Hepatocyte (in vitro differentiated cells): ENCODE results near the gene RGMB. TPM values are rescaled to one million over a fixed set of nuclear protein-coding genes. Genes with fewer than 3 reads are reported as not detected.

Experiments
- DNase-seq: peaks from one replicate; pipeline ENCODE4 v3.0.0-alpha.2; 2016; ENCODE audit warnings: low spot score
- H2AFZ ChIP-seq: fragments of 200-600 bp; sonication (generic); 2 replicates; pipeline ENCODE4 v1.6.0; 2016; ENCODE audit warnings: antibody characterized with exemption, mild to moderate bottlenecking
- H3K27ac ChIP-seq: fragments of 200-600 bp; sonication (generic); 2 replicates; pipeline ENCODE4 v1.5.1; 2016; ENCODE audit warnings: mild to moderate bottlenecking
- H3K27me3 ChIP-seq: fragments of 200-600 bp; sonication (generic); 2 replicates; pipeline ENCODE4 v1.6.1; 2016
- H3K36me3 ChIP-seq: fragments of 200-600 bp; sonication (generic); replicated peaks from 2 replicates; pipeline ENCODE4 v1.5.1; 2016; ENCODE audit warnings: low read depth; ENCODE audit not compliant: insufficient read depth
- H3K4me1 ChIP-seq: fragments of 200-600 bp; sonication (generic); 2 replicates; pipeline ENCODE4 v1.5.1; 2016; ENCODE audit warnings: mild to moderate bottlenecking, moderate library complexity; ENCODE audit not compliant: insufficient read depth
- H3K4me2 ChIP-seq: fragments of 200-600 bp; sonication (generic); 2 replicates; pipeline ENCODE4 v1.6.0; 2016
- H3K4me3 ChIP-seq: fragments of 200-600 bp; sonication (generic); 2 replicates; pipeline ENCODE4 v1.5.1; 2016; ENCODE audit warnings: mild to moderate bottlenecking
- H3K79me2 ChIP-seq: fragments of 200-600 bp; sonication (generic); 2 replicates; pipeline ENCODE4 v1.6.0; 2017; ENCODE audit warnings: mild to moderate bottlenecking
- H3K9me2 ChIP-seq: fragments of 200-600 bp; sonication (generic); replicated peaks from 2 replicates; pipeline ENCODE4 v1.6.0; 2017; ENCODE audit warnings: mild to moderate bottlenecking; ENCODE audit not compliant: insufficient read depth
- H3K9me3 ChIP-seq: fragments of 200-600 bp; sonication (generic); 2 replicates; pipeline ENCODE4 v1.5.1; 2016; ENCODE audit warnings: low read depth, mild to moderate bottlenecking
- H4K20me1 ChIP-seq: fragments of 200-600 bp; sonication (generic); 2 replicates; pipeline ENCODE4 v1.6.0; 2016; ENCODE audit warnings: mild to moderate bottlenecking; ENCODE audit not compliant: insufficient read depth, poor library complexity, severe bottlenecking
- CTCF ChIP-seq: fragments of 200-600 bp; sonication (generic); IDR thresholded peaks from 2 replicates; pipeline ENCODE4 v1.5.1; 2016; ENCODE audit warnings: antibody characterized with exemption, mild to moderate bottlenecking; ENCODE audit not compliant: poor library complexity
- EZH2 ChIP-seq: fragments of 200-600 bp; sonication (generic); IDR thresholded peaks from 2 replicates; pipeline ENCODE4 v1.6.1; 2016; ENCODE audit warnings: antibody characterized with exemption, mild to moderate bottlenecking, borderline replicate concordance
- EZH2phosphoT487 ChIP-seq: fragments of 200-600 bp; sonication (generic); IDR thresholded peaks from one replicate; pipeline ENCODE4 v1.6.1; 2018; ENCODE audit warnings: antibody characterized with exemption, mild to moderate bottlenecking, low read depth, moderate library complexity; ENCODE audit not compliant: unreplicated experiment, severe bottlenecking
- WGBS: methylation state at CpG from one replicate; pipeline ENCODE4 v1.1.6; 2016; ENCODE audit warnings: low lambda C conversion rate; ENCODE audit errors: missing lambda C conversion rate; 5-methylcytosine and 5-hydroxymethylcytosine counted together
- polyA plus RNA-seq: library from polyadenylated mRNA; unstranded; fragments of >200 nt; fragmentation: Nextera tagmentation; extraction: Ambion mirVana; gene quantifications from 2 replicates; pipeline ENCODE4 v1.2.1, GENCODE V29; 2016
- total RNA-seq: library from RNA; depleted of rRNA; stranded (reverse); fragments of >200 nt; gene quantifications from 2 replicates; pipeline ENCODE4 v1.2.3, GENCODE V29; 2014

Gene RGMB
- total and polyA plus RNA-seq, 2 experiments from 2014 or later: 8.4 to 11.6 TPM

- WGBS: 90% methylated on average over 6 of the region's 6 CpGs
- TF ChIP-seq EZH2phosphoT487 (no peak), CTCF (no peak), EZH2 (no peak)
Observed at GRCh38 chr5:98844865-98845264, 71.4 kb downstream of the RGMB start.

GRCh38 chr5:98845878-98846277 lies 72.4 kb downstream of the RGMB start:
- H3K9me2 ChIP-seq: no peaks in the 10 kb centered on the region

More at GRCh38 chr5:98844865-98845264, 71.4 kb downstream of the RGMB start:
- no peak overlapping the region for H3K4me2 ChIP-seq
- no peak overlapping the region for H2AFZ ChIP-seq
- H3K27ac ChIP-seq: no peak overlapping the region
- no peak for DNase-seq
- no peaks in the 10 kb centered on the region for H3K79me2 ChIP-seq
- no peak overlapping the region for H3K4me3 ChIP-seq
- H3K4me1 ChIP-seq: no peaks in the 10 kb centered on the region
- no peaks in the 10 kb centered on the region for H4K20me1 ChIP-seq
- no peaks in the 10 kb centered on the region for H3K9me2 ChIP-seq
- no peaks in the 10 kb centered on the region for H3K9me3 ChIP-seq
- H3K27me3 ChIP-seq: no peaks in the 10 kb centered on the region
- no peaks in the 10 kb centered on the region for H3K36me3 ChIP-seq

More at GRCh38 chr5:98845878-98846277, 72.4 kb downstream of the RGMB start:
- no peak overlapping the region for H3K27ac ChIP-seq
- no peaks in the 10 kb centered on the region for H3K79me2 ChIP-seq
- H4K20me1 ChIP-seq: no peaks in the 10 kb centered on the region
- H3K4me2 ChIP-seq: no peak overlapping the region
- H3K36me3 ChIP-seq: no peaks in the 10 kb centered on the region
- H3K4me3 ChIP-seq: no peak overlapping the region
- H3K9me3 ChIP-seq: no peaks in the 10 kb centered on the region
- no peaks in the 10 kb centered on the region for H3K27me3 ChIP-seq
- H3K4me1 ChIP-seq: no peaks in the 10 kb centered on the region
- no peak for TF ChIP-seq EZH2
- TF ChIP-seq CTCF: no peak
- TF ChIP-seq EZH2phosphoT487: no peak
- DNase-seq: no peak
- H2AFZ ChIP-seq: no peak overlapping the region
- 99% methylated on average over 7 of the region's 8 CpGs for WGBS

Other genes starting within 250 kb of the RGMB start
- gene CHD1, start 155.3 kb downstream of the RGMB start, total RNA-seq: 57.4 and 81.4 TPM in 2 replicates
- gene CHD1, start 155.3 kb downstream of the RGMB start, polyA plus RNA-seq: 14.2 and 20.6 TPM in 2 replicates